HEK293 (cell line): ENCODE data around the gene DPYD.

Experiments
- CTCF ChIA-PET: fragments of 350-600 bp; formaldehyde crosslinking; extraction: SDS; loops from one replicate; lab custom pipeline; 2021; ENCODE audit warnings: antibody characterized with exemption; lab: Yijun Ruan, JAX
- POLR2A ChIA-PET: fragments of 300-600 bp; formaldehyde crosslinking; extraction: SDS; loops from one replicate; lab custom pipeline; 2020; ENCODE audit warnings: antibody characterized with exemption, inconsistent platforms; lab: Yijun Ruan, JAX
- H3K27ac ChIP-seq: fragments of 200-500 bp; sonication (Bioruptor generic); 2 replicates; pipeline ENCODE4 v1.5.1; 2014; ENCODE audit warnings: low read depth, low read length, control low read depth, inconsistent platforms; ENCODE audit errors: extremely low read depth
- H3K36me3 ChIP-seq, 2 experiments: fragments of 200-500 bp in 1 of 2; sonication (Bioruptor generic) in 1 of 2; 1 replicate in 1 of 2; 2 replicates in 1 of 2; pipeline ENCODE4 v1.5.1; 2014 to 2017; ENCODE audit warnings: inconsistent platforms in 2 of 2, low read length in 2 of 2; ENCODE audit not compliant: control insufficient read depth in 2 of 2, insufficient read depth in 1 of 2
- H3K4me1 ChIP-seq: fragments of 200-500 bp; sonication (Bioruptor generic); 2 replicates; pipeline ENCODE4 v1.5.1; 2014; ENCODE audit warnings: mild to moderate bottlenecking, low read length, inconsistent platforms; ENCODE audit not compliant: control insufficient read depth, insufficient read depth
- H3K4me3 ChIP-seq: 2 replicates; pipeline ENCODE4 v1.5.1; 2011; ENCODE audit warnings: low read depth, mild to moderate bottlenecking, control low read depth, low read length, moderate library complexity
- H3K9me3 ChIP-seq: fragments of 200-500 bp; sonication (Bioruptor generic); 2 replicates; pipeline ENCODE4 v1.5.1; 2014; ENCODE audit warnings: low read depth, low read length, inconsistent platforms; ENCODE audit not compliant: control insufficient read depth, insufficient read depth
- REPIN1 ChIP-seq: fragments of 450-650 bp; formaldehyde crosslinking; IDR thresholded peaks from 2 replicates; pipeline ENCODE4 v1.5.1; 2017; ENCODE audit warnings: missing biosample characterization, missing genetic modification characterization, low read depth
- ZFP37 ChIP-seq: fragments of 450-650 bp; formaldehyde crosslinking; IDR thresholded peaks from 2 replicates; pipeline ENCODE4 v1.5.1; 2016; ENCODE audit warnings: missing biosample characterization, missing genetic modification characterization
- ZFP41 ChIP-seq: fragments of 450-650 bp; formaldehyde crosslinking; IDR thresholded peaks from 2 replicates; pipeline ENCODE4 v1.5.1; 2016; ENCODE audit warnings: missing biosample characterization, missing genetic modification characterization, borderline replicate concordance
- ZNF174 ChIP-seq: fragments of 450-650 bp; formaldehyde crosslinking; IDR thresholded peaks from 2 replicates; pipeline ENCODE4 v1.5.0; 2017; ENCODE audit warnings: missing biosample characterization, mild to moderate bottlenecking, missing genetic modification characterization
- ZNF394 ChIP-seq: fragments of 450-650 bp; formaldehyde crosslinking; IDR thresholded peaks from 2 replicates; pipeline ENCODE4 v1.5.1; 2016; ENCODE audit warnings: missing biosample characterization, missing genetic modification characterization, mild to moderate bottlenecking, moderate library complexity, borderline replicate concordance
- ZNF530 ChIP-seq: fragments of 450-650 bp; formaldehyde crosslinking; IDR thresholded peaks from 2 replicates; pipeline ENCODE4 v1.5.1; 2016; ENCODE audit warnings: low read depth, missing biosample characterization, missing genetic modification characterization
- ZNF560 ChIP-seq: fragments of 450-650 bp; formaldehyde crosslinking; IDR thresholded peaks from 2 replicates; pipeline ENCODE4 v1.5.1; 2017; ENCODE audit warnings: missing biosample characterization, missing genetic modification characterization, borderline replicate concordance
- ZNF585B ChIP-seq: fragments of 450-650 bp; formaldehyde crosslinking; IDR thresholded peaks from 2 replicates; pipeline ENCODE4 v1.5.1; 2016; ENCODE audit warnings: missing biosample characterization, missing genetic modification characterization
- ZNF658 ChIP-seq: fragments of 450-650 bp; formaldehyde crosslinking; IDR thresholded peaks from 2 replicates; pipeline ENCODE4; 2016; ENCODE audit warnings: missing biosample characterization, missing genetic modification characterization
- ZNF660 ChIP-seq: fragments of 450-650 bp; IDR thresholded peaks from 2 replicates; pipeline ENCODE4 v1.5.1; 2018; ENCODE audit warnings: missing biosample characterization, mild to moderate bottlenecking, missing genetic modification characterization
- TF ChIP-seq, protein P1 (sequence below): fragments of 450-650 bp; formaldehyde crosslinking; IDR thresholded peaks from 2 replicates; pipeline ENCODE4 v1.5.1; 2017; ENCODE audit warnings: missing biosample characterization, missing genetic modification characterization
- TF ChIP-seq, protein P2 (sequence below): fragments of 450-650 bp; formaldehyde crosslinking; IDR thresholded peaks from 2 replicates; pipeline ENCODE4 v1.5.1; 2016; ENCODE audit warnings: missing biosample characterization, missing genetic modification characterization
- TF ChIP-seq, protein P3 (sequence below): fragments of 450-650 bp; formaldehyde crosslinking; IDR thresholded peaks from 2 replicates; pipeline ENCODE4 v1.5.1; 2016; ENCODE audit warnings: missing biosample characterization, missing genetic modification characterization
- TF ChIP-seq, protein P4 (sequence below): fragments of 450-650 bp; formaldehyde crosslinking; IDR thresholded peaks from 2 replicates; pipeline ENCODE4 v1.5.1; 2016; ENCODE audit warnings: missing biosample characterization, missing genetic modification characterization
- TF ChIP-seq, protein P5 (sequence below): fragments of 450-650 bp; formaldehyde crosslinking; IDR thresholded peaks from 2 replicates; pipeline ENCODE4 v1.5.1; 2016; ENCODE audit warnings: missing biosample characterization, missing genetic modification characterization
- TF ChIP-seq, protein P6 (sequence below): fragments of 450-650 bp; formaldehyde crosslinking; IDR thresholded peaks from 2 replicates; pipeline ENCODE4 v1.5.1; 2016; ENCODE audit warnings: missing biosample characterization, missing genetic modification characterization, low read depth
- TF ChIP-seq, protein P7 (sequence below): fragments of 450-650 bp; formaldehyde crosslinking; IDR thresholded peaks from 2 replicates; pipeline ENCODE4 v1.5.1; 2016; ENCODE audit warnings: missing biosample characterization, missing genetic modification characterization

Gene DPYD

DNA sequence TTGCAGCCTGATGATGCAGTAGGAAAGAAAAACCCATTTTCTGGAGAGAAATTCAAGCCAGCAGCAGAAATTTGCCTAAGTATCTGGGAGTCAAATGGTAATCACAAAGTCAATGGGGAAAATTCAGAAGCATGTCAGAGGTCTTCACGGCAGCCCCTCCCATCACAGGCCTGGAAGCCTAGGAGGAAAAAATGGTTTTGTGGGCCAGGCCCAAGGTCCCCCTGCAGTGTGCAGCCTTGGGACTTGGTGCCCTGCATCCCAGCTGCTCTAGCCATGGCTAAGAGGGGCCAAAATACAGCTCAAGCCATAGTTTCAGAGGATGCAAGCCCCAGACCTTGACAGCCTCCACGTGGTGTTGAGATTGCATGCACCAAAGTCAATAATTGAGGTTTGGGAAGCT is 864.4 kb downstream of the DPYD start:
- H3K27ac ChIP-seq, result no peak overlapping the region
- no peaks in the 10 kb centered on the region for H3K9me3 ChIP-seq
- CTCF ChIA-PET, result no interaction called here
- TF ChIP-seq, protein P1, sequence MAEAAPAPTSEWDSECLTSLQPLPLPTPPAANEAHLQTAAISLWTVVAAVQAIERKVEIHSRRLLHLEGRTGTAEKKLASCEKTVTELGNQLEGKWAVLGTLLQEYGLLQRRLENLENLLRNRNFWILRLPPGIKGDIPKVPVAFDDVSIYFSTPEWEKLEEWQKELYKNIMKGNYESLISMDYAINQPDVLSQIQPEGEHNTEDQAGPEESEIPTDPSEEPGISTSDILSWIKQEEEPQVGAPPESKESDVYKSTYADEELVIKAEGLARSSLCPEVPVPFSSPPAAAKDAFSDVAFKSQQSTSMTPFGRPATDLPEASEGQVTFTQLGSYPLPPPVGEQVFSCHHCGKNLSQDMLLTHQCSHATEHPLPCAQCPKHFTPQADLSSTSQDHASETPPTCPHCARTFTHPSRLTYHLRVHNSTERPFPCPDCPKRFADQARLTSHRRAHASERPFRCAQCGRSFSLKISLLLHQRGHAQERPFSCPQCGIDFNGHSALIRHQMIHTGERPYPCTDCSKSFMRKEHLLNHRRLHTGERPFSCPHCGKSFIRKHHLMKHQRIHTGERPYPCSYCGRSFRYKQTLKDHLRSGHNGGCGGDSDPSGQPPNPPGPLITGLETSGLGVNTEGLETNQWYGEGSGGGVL, result no peak
- peak; percentile 72 for TF ChIP-seq ZNF585B
- H3K4me1 ChIP-seq, result no peaks in the 10 kb centered on the region
- H3K36me3 ChIP-seq, result no peaks in the 10 kb centered on the region
- no peak overlapping the region for H3K4me3 ChIP-seq
- POLR2A ChIA-PET, result no interaction called here

DNA sequence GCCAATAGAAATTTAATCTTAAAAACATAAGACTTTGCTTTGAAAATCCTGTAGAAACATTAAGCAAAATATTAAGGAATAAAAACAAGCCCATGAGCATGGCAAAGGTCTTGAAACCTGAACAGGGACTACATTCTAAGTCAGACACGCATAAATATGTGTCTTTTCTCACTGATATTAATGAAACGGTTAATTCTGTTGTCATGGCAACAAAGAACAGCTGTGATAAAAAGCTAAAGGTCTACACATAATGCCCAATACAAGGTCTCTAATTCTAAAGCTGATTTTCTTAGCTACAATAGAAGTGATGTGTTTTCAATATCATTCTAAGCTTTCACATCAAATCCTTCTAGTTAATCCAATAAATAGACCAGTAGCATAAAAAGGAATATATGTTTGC is 867.6 kb downstream of the DPYD start:
- Histone ChIP-seq H3K36me3 (no peaks in the 10 kb centered on the region), H3K27ac (no peak overlapping the region), H3K9me3 (no peaks in the 10 kb centered on the region), H3K4me3 (no peak overlapping the region), H3K4me1 (no peaks in the 10 kb centered on the region)
- CTCF ChIA-PET, result interaction anchor here (0.7 to 1.1 kb wide), 3 partner anchors 84 to 136 kb away, joined by 3 read pairs; no protein-coding TSS in a partner anchor
- POLR2A ChIA-PET, result no interaction called here
- TF ChIP-seq, protein P2, sequence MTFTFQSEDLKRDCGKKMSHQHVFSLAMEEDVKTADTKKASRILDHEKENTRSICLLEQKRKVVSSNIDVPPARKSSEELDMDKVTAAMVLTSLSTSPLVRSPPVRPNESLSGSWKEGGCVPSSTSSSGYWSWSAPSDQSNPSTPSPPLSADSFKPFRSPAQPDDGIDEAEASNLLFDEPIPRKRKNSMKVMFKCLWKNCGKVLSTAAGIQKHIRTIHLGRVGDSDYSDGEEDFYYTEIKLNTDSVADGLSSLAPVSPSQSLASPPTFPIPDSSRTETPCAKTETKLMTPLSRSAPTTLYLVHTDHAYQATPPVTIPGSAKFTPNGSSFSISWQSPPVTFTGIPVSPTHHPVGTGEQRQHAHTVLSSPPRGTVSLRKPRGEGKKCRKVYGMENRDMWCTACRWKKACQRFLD (tag by site-specific recombination), result no peak
- TF ChIP-seq, protein P3, sequence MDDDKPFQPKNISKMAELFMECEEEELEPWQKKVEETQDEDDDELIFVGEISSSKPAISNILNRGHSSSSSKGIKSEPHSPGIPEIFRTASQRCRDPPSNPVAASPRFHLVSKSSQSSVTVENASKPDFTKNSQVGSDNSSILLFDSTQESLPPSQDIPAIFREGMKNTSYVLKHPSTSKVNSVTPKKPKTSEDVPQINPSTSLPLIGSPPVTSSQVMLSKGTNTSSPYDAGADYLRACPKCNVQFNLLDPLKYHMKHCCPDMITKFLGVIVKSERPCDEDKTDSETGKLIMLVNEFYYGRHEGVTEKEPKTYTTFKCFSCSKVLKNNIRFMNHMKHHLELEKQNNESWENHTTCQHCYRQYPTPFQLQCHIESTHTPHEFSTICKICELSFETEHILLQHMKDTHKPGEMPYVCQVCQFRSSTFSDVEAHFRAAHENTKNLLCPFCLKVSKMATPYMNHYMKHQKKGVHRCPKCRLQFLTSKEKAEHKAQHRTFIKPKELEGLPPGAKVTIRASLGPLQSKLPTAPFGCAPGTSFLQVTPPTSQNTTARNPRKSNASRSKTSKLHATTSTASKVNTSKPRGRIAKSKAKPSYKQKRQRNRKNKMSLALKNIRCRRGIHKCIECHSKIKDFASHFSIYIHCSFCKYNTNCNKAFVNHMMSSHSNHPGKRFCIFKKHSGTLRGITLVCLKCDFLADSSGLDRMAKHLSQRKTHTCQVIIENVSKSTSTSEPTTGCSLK (tag by site-specific recombination), result no peak
- TF ChIP-seq ZNF530 (tag by site-specific recombination) (no peak), ZNF658 (tag by site-specific recombination) (no peak), ZNF174 (tag by site-specific recombination) (no peak), ZNF660 (tag by site-specific recombination) (no peak), ZFP37 (tag by site-specific recombination) (no peak), REPIN1 (no peak), ZNF394 (tag by site-specific recombination) (no peak), ZFP41 (tag by site-specific recombination) (no peak), ZNF560 (tag by site-specific recombination) (no peak)
- TF ChIP-seq, protein P4, sequence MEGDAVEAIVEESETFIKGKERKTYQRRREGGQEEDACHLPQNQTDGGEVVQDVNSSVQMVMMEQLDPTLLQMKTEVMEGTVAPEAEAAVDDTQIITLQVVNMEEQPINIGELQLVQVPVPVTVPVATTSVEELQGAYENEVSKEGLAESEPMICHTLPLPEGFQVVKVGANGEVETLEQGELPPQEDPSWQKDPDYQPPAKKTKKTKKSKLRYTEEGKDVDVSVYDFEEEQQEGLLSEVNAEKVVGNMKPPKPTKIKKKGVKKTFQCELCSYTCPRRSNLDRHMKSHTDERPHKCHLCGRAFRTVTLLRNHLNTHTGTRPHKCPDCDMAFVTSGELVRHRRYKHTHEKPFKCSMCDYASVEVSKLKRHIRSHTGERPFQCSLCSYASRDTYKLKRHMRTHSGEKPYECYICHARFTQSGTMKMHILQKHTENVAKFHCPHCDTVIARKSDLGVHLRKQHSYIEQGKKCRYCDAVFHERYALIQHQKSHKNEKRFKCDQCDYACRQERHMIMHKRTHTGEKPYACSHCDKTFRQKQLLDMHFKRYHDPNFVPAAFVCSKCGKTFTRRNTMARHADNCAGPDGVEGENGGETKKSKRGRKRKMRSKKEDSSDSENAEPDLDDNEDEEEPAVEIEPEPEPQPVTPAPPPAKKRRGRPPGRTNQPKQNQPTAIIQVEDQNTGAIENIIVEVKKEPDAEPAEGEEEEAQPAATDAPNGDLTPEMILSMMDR (tag by site-specific recombination), result no peak
- TF ChIP-seq, protein P5, sequence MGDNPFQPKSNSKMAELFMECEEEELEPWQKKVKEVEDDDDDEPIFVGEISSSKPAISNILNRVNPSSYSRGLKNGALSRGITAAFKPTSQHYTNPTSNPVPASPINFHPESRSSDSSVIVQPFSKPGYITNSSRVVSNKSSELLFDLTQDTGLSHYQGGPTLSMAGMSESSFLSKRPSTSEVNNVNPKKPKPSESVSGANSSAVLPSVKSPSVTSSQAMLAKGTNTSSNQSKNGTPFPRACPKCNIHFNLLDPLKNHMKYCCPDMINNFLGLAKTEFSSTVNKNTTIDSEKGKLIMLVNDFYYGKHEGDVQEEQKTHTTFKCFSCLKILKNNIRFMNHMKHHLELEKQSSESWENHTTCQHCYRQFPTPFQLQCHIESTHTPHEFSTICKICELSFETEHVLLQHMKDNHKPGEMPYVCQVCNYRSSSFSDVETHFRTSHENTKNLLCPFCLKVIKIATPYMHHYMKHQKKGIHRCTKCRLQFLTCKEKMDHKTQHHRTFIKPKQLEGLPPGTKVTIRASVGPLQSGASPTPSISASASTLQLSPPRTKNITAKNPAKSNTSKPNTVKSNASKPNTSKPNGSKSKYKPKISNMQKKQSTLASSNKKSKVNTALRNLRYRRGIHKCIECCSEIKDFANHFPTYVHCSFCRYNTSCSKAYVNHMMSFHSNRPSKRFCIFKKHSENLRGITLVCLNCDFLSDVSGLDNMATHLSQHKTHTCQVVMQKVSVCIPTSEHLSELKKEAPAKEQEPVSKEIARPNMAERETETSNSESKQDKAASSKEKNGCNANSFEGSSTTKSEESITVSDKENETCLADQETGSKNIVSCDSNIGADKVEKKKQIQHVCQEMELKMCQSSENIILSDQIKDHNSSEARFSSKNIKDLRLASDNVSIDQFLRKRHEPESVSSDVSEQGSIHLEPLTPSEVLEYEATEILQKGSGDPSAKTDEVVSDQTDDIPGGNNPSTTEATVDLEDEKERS, result no peak
- TF ChIP-seq, protein P6, sequence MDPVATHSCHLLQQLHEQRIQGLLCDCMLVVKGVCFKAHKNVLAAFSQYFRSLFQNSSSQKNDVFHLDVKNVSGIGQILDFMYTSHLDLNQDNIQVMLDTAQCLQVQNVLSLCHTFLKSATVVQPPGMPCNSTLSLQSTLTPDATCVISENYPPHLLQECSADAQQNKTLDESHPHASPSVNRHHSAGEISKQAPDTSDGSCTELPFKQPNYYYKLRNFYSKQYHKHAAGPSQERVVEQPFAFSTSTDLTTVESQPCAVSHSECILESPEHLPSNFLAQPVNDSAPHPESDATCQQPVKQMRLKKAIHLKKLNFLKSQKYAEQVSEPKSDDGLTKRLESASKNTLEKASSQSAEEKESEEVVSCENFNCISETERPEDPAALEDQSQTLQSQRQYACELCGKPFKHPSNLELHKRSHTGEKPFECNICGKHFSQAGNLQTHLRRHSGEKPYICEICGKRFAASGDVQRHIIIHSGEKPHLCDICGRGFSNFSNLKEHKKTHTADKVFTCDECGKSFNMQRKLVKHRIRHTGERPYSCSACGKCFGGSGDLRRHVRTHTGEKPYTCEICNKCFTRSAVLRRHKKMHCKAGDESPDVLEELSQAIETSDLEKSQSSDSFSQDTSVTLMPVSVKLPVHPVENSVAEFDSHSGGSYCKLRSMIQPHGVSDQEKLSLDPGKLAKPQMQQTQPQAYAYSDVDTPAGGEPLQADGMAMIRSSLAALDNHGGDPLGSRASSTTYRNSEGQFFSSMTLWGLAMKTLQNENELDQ (tag by site-specific recombination), result no peak
- TF ChIP-seq, protein P7, sequence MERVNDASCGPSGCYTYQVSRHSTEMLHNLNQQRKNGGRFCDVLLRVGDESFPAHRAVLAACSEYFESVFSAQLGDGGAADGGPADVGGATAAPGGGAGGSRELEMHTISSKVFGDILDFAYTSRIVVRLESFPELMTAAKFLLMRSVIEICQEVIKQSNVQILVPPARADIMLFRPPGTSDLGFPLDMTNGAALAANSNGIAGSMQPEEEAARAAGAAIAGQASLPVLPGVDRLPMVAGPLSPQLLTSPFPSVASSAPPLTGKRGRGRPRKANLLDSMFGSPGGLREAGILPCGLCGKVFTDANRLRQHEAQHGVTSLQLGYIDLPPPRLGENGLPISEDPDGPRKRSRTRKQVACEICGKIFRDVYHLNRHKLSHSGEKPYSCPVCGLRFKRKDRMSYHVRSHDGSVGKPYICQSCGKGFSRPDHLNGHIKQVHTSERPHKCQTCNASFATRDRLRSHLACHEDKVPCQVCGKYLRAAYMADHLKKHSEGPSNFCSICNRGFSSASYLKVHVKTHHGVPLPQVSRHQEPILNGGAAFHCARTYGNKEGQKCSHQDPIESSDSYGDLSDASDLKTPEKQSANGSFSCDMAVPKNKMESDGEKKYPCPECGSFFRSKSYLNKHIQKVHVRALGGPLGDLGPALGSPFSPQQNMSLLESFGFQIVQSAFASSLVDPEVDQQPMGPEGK (tag by site-specific recombination), result no peak
